ENCODE measurements around the gene KLHL36. TPM values are rescaled to one million over a fixed set of nuclear protein-coding genes. Genes with fewer than 3 reads are reported as not detected.

Gene KLHL36
- total RNA-seq, 1 donor from 2014 or later, result 26.3 TPM

GRCh38 chr16:84648595-84649510 lies 542 bp downstream of the KLHL36 start:
- ATAC-seq, result peak; percentile 67

- ATAC-seq, result no peak
Observed at GRCh38 chr16:84649511-84649861, 1.2 kb downstream of the KLHL36 start.

- peak; percentile 43 for ATAC-seq
Observed at GRCh38 chr16:84650062-84650991, 2.0 kb downstream of the KLHL36 start.

- no peak for ATAC-seq
Observed at GRCh38 chr16:84652566-84652965, 4.3 kb downstream of the KLHL36 start.

- no peak for ATAC-seq
Observed at GRCh38 chr16:84654238-84654637, 5.9 kb downstream of the KLHL36 start.

GRCh38 chr16:84654998-84655397 lies 6.7 kb downstream of the KLHL36 start:
- ATAC-seq, result no peak

- ATAC-seq, result no peak
Observed at GRCh38 chr16:84656649-84657048, 8.3 kb downstream of the KLHL36 start.

GRCh38 chr16:84657229-84657837 lies 9.0 kb downstream of the KLHL36 start:
- ATAC-seq, result no peak

- no peak for ATAC-seq
Observed at GRCh38 chr16:84658690-84659089, 10.4 kb downstream of the KLHL36 start.

GRCh38 chr16:84659656-84660300 lies 11.5 kb downstream of the KLHL36 start:
- ATAC-seq, result no peak

GRCh38 chr16:84660973-84661372 lies 12.7 kb downstream of the KLHL36 start:
- ATAC-seq, result no peak

- no peak for ATAC-seq
Observed at GRCh38 chr16:84661418-84662060, 13.2 kb downstream of the KLHL36 start.

GRCh38 chr16:84662471-84662870 lies 14.2 kb downstream of the KLHL36 start:
- no peak for ATAC-seq

GRCh38 chr16:84663433-84664101 lies 15.3 kb downstream of the KLHL36 start:
- ATAC-seq, result no peak

GRCh38 chr16:84665359-84665758 lies 17.0 kb downstream of the KLHL36 start:
- ATAC-seq, result no peak

GRCh38 chr16:84665843-84666242 lies 17.5 kb downstream of the KLHL36 start:
- ATAC-seq, result no peak

- ATAC-seq, result no peak
Observed at GRCh38 chr16:84667600-84668309, 19.4 kb downstream of the KLHL36 start.

- ATAC-seq, result no peak
Observed at GRCh38 chr16:84670063-84670462, 21.8 kb downstream of the KLHL36 start.

- ATAC-seq, result peak; percentile 84
Observed at GRCh38 chr16:84672276-84673202, 24.2 kb downstream of the KLHL36 start.

- no peak for ATAC-seq
Observed at GRCh38 chr16:84673203-84673535, 24.9 kb downstream of the KLHL36 start.

All from esophagus mucosa (tissue), 1 donor.